HEK293 (cell line): Measurements from ENCODE around the gene GRIK2.

Source experiments
- CTCF ChIA-PET: fragments of 350-600 bp; formaldehyde crosslinking; extraction: SDS; loops from one replicate; lab custom pipeline; 2021; ENCODE audit warnings: antibody characterized with exemption; lab: Yijun Ruan, JAX
- POLR2A ChIA-PET: fragments of 300-600 bp; formaldehyde crosslinking; extraction: SDS; loops from one replicate; lab custom pipeline; 2020; ENCODE audit warnings: antibody characterized with exemption, inconsistent platforms; lab: Yijun Ruan, JAX
- H3K27ac ChIP-seq: fragments of 200-500 bp; sonication (Bioruptor generic); 2 replicates; pipeline ENCODE4 v1.5.1; 2014; ENCODE audit warnings: low read depth, low read length, control low read depth, inconsistent platforms; ENCODE audit errors: extremely low read depth
- H3K36me3 ChIP-seq, 2 experiments: fragments of 200-500 bp in 1 of 2; sonication (Bioruptor generic) in 1 of 2; 1 replicate in 1 of 2; 2 replicates in 1 of 2; pipeline ENCODE4 v1.5.1; 2014 to 2017; ENCODE audit warnings: inconsistent platforms in 2 of 2, low read length in 2 of 2; ENCODE audit not compliant: control insufficient read depth in 2 of 2, insufficient read depth in 1 of 2
- H3K4me1 ChIP-seq: fragments of 200-500 bp; sonication (Bioruptor generic); 2 replicates; pipeline ENCODE4 v1.5.1; 2014; ENCODE audit warnings: mild to moderate bottlenecking, low read length, inconsistent platforms; ENCODE audit not compliant: control insufficient read depth, insufficient read depth
- H3K4me3 ChIP-seq: 2 replicates; pipeline ENCODE4 v1.5.1; 2011; ENCODE audit warnings: low read depth, mild to moderate bottlenecking, control low read depth, low read length, moderate library complexity
- H3K9me3 ChIP-seq: fragments of 200-500 bp; sonication (Bioruptor generic); 2 replicates; pipeline ENCODE4 v1.5.1; 2014; ENCODE audit warnings: low read depth, low read length, inconsistent platforms; ENCODE audit not compliant: control insufficient read depth, insufficient read depth
- AEBP2 ChIP-seq: fragments of 450-650 bp; formaldehyde crosslinking; IDR thresholded peaks from 2 replicates; pipeline ENCODE4 v1.5.1; 2016; ENCODE audit warnings: missing biosample characterization, missing genetic modification characterization, borderline replicate concordance
- EGR2 ChIP-seq: fragments of 450-650 bp; formaldehyde crosslinking; IDR thresholded peaks from 2 replicates; pipeline ENCODE4 v1.5.1; 2016; ENCODE audit warnings: low read depth, missing biosample characterization, missing genetic modification characterization
- MYNN ChIP-seq: fragments of 450-650 bp; formaldehyde crosslinking; IDR thresholded peaks from 2 replicates; pipeline ENCODE4 v1.5.1; 2016; ENCODE audit warnings: missing biosample characterization, missing genetic modification characterization, borderline replicate concordance
- RBAK ChIP-seq: fragments of 450-650 bp; formaldehyde crosslinking; IDR thresholded peaks from 2 replicates; pipeline ENCODE4 v1.5.1; 2016; ENCODE audit warnings: missing biosample characterization, missing genetic modification characterization
- SCRT2 ChIP-seq: fragments of 450-650 bp; formaldehyde crosslinking; IDR thresholded peaks from 2 replicates; pipeline ENCODE4 v1.5.1; 2016; ENCODE audit warnings: missing biosample characterization, missing genetic modification characterization
- SP2 ChIP-seq: fragments of 450-650 bp; formaldehyde crosslinking; IDR thresholded peaks from 2 replicates; pipeline ENCODE4 v1.5.1; 2016; ENCODE audit warnings: missing biosample characterization, missing genetic modification characterization
- ZBTB7A ChIP-seq: fragments of 450-650 bp; formaldehyde crosslinking; IDR thresholded peaks from 2 replicates; pipeline ENCODE4 v1.5.1; 2016; ENCODE audit warnings: low read depth, missing biosample characterization, missing genetic modification characterization
- ZNF10 ChIP-seq: fragments of 450-650 bp; formaldehyde crosslinking; IDR thresholded peaks from 2 replicates; pipeline ENCODE4 v1.5.1; 2017; ENCODE audit warnings: missing biosample characterization, missing genetic modification characterization
- ZNF140 ChIP-seq: fragments of 450-650 bp; formaldehyde crosslinking; IDR thresholded peaks from 2 replicates; pipeline ENCODE4 v1.5.1; 2016; ENCODE audit warnings: missing biosample characterization, missing genetic modification characterization
- ZNF175 ChIP-seq: fragments of 450-650 bp; formaldehyde crosslinking; IDR thresholded peaks from 2 replicates; pipeline ENCODE4 v1.5.1; 2016; ENCODE audit warnings: missing biosample characterization, missing genetic modification characterization
- ZNF184 ChIP-seq: fragments of 450-650 bp; IDR thresholded peaks from 2 replicates; pipeline ENCODE4 v1.5.1; 2018; ENCODE audit warnings: missing biosample characterization, mild to moderate bottlenecking, missing genetic modification characterization
- ZNF19 ChIP-seq: fragments of 450-650 bp; formaldehyde crosslinking; IDR thresholded peaks from 2 replicates; pipeline ENCODE4; 2016; ENCODE audit warnings: missing biosample characterization, missing genetic modification characterization, low read depth
- ZNF26 ChIP-seq: fragments of 450-650 bp; formaldehyde crosslinking; IDR thresholded peaks from 2 replicates; pipeline ENCODE4 v1.5.1; 2016; ENCODE audit warnings: missing biosample characterization, missing genetic modification characterization
- ZNF311 ChIP-seq: fragments of 450-650 bp; formaldehyde crosslinking; IDR thresholded peaks from 2 replicates; pipeline ENCODE4 v1.5.1; 2017; ENCODE audit warnings: missing biosample characterization, missing genetic modification characterization, borderline replicate concordance
- ZNF335 ChIP-seq: fragments of 450-650 bp; formaldehyde crosslinking; conservative IDR thresholded peaks from 2 replicates; pipeline ENCODE4 v1.5.1; 2016; ENCODE audit warnings: missing biosample characterization, missing genetic modification characterization
- ZNF350 ChIP-seq: fragments of 450-650 bp; formaldehyde crosslinking; IDR thresholded peaks from 2 replicates; pipeline ENCODE4 v1.5.0; 2017; ENCODE audit warnings: missing biosample characterization, mild to moderate bottlenecking, missing genetic modification characterization
- ZNF394 ChIP-seq: fragments of 450-650 bp; formaldehyde crosslinking; IDR thresholded peaks from 2 replicates; pipeline ENCODE4 v1.5.1; 2016; ENCODE audit warnings: missing biosample characterization, missing genetic modification characterization, mild to moderate bottlenecking, moderate library complexity, borderline replicate concordance
- ZNF423 ChIP-seq: fragments of 450-650 bp; formaldehyde crosslinking; IDR thresholded peaks from 2 replicates; pipeline ENCODE4 v1.5.1; 2016; ENCODE audit warnings: missing biosample characterization, missing genetic modification characterization
- ZNF473 ChIP-seq: fragments of 450-650 bp; formaldehyde crosslinking; IDR thresholded peaks from 2 replicates; pipeline ENCODE4 v1.5.1; 2017; ENCODE audit warnings: missing biosample characterization, missing genetic modification characterization
- ZNF510 ChIP-seq: fragments of 450-650 bp; formaldehyde crosslinking; IDR thresholded peaks from 2 replicates; pipeline ENCODE4 v1.5.1; 2018; ENCODE audit warnings: mild to moderate bottlenecking, missing genetic modification characterization, missing biosample characterization; ENCODE audit not compliant: insufficient replicate concordance
- ZNF548 ChIP-seq: fragments of 450-650 bp; formaldehyde crosslinking; IDR thresholded peaks from 2 replicates; pipeline ENCODE4 v1.5.1; 2016; ENCODE audit warnings: missing biosample characterization, missing genetic modification characterization
- ZNF596 ChIP-seq: fragments of 450-650 bp; IDR thresholded peaks from 2 replicates; pipeline ENCODE4 v1.5.0; 2018; ENCODE audit warnings: missing biosample characterization, mild to moderate bottlenecking, missing genetic modification characterization, moderate library complexity
- ZNF623 ChIP-seq: fragments of 450-650 bp; formaldehyde crosslinking; IDR thresholded peaks from 2 replicates; pipeline ENCODE4 v1.5.1; 2016; ENCODE audit warnings: missing biosample characterization, missing genetic modification characterization
- ZNF660 ChIP-seq: fragments of 450-650 bp; IDR thresholded peaks from 2 replicates; pipeline ENCODE4 v1.5.1; 2018; ENCODE audit warnings: missing biosample characterization, mild to moderate bottlenecking, missing genetic modification characterization
- ZNF704 ChIP-seq: fragments of 450-650 bp; formaldehyde crosslinking; IDR thresholded peaks from 2 replicates; pipeline ENCODE4 v1.5.1; 2016; ENCODE audit warnings: missing biosample characterization, missing genetic modification characterization
- ZNF707 ChIP-seq: fragments of 450-650 bp; formaldehyde crosslinking; IDR thresholded peaks from 2 replicates; pipeline ENCODE4 v1.5.1; 2016; ENCODE audit warnings: missing biosample characterization, missing genetic modification characterization
- TF ChIP-seq, protein P1 (sequence below): fragments of 450-650 bp; formaldehyde crosslinking; IDR thresholded peaks from 2 replicates; pipeline ENCODE4 v1.5.1; 2016; ENCODE audit warnings: missing biosample characterization, missing genetic modification characterization

The GRIK2 gene

DNA sequence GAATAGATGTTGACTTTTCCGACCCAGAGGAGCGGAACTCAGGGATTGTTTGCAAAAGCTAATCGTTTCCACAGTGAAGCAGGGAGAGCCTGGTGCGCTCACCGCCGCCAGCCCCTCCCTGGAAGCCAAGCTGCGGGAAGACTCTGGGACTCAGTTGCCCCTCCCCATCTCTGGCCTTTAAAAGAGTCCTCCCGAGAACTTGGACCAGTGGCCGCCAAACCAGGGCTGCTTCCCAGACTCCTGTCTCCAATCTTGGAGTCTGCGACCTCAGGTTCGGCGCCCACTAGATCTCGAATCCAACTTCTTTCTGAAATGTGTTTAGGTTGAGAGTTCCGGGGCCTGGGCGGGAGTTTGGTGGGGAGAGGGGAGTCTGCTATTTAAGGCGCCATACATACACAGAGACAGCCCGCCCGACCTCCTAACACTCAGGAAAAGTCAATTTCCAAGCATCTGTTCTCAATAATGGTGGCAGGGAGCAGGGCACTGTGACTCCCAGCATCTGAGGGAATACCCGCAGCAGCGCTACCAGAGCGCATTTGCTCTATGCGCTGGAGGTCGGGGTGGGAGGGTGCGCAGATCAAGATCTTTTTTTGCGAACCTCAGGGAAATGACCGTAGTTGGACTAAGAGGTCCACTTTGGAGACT lies 800 bp upstream of the GRIK2 start:
- ChIA-PET POLR2A (no interaction called here), CTCF (interaction anchor here (0.5 to 0.8 kb wide), 2 partner anchors 26 to 1105 kb away, joined by 3 read pairs; no protein-coding TSS in a partner anchor)
- Histone ChIP-seq H3K27ac (no peak overlapping the region), H3K4me1 (peaks cover 4% of the 10 kb centered on the region), H3K36me3 (no peaks in the 10 kb centered on the region), H3K9me3 (no peaks in the 10 kb centered on the region), H3K4me3 (peak overlapping the region; percentile 43)
- TF ChIP-seq ZNF596 (tag by site-specific recombination) (no peak), ZNF140 (tag by site-specific recombination) (no peak), ZNF19 (tag by site-specific recombination) (no peak)

DNA sequence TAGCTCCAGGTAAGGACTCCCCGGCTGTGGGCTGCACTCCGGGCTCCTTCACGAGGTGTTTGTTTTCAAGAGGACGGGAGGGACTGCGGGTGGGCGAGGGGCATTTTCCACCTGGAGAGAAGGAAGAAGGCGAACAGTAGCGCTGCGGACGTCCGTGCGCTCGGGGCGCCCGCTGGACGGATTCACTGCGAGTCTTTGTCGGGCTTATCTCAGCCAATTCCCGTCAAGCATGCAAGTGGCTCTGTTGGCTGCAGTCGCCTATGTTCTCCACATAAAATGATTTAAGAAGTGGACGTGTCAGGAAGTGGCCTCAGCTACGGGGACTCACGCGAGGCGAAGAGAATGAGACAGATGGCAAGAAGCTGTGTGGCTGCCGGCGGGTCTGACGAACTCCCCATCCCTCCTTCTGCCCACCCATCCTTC lies 332 bp downstream of the GRIK2 start:
- no peak for TF ChIP-seq ZNF423
- TF ChIP-seq ZNF660 (tag by site-specific recombination) = no peak
- TF ChIP-seq ZBTB7A (tag by site-specific recombination) = no peak
- no peak for TF ChIP-seq ZNF26 (tag by site-specific recombination)
- no peak for TF ChIP-seq ZNF184
- peak; percentile 60 for TF ChIP-seq ZNF335 (tag by site-specific recombination)
- TF ChIP-seq EGR2 (tag by site-specific recombination) = 0 out of 2 replicates have a peak, but pooled peaks have one; percentile 21
- no peak for TF ChIP-seq AEBP2 (tag by site-specific recombination)
- no peak for TF ChIP-seq SP2 (tag by site-specific recombination)
- TF ChIP-seq ZNF548 (tag by site-specific recombination) = no peak
- H3K36me3 ChIP-seq = no peaks in the 10 kb centered on the region
- ChIA-PET POLR2A (no interaction called here), CTCF (interaction anchor here (0.6 to 1.3 kb wide), 3 partner anchors 11 to 1266 kb away, joined by 3 read pairs; no protein-coding TSS in a partner anchor)
- H3K4me3 ChIP-seq = peak overlapping the region; percentile 43
- H3K27ac ChIP-seq = no peak overlapping the region
- H3K9me3 ChIP-seq = no peaks in the 10 kb centered on the region
- H3K4me1 ChIP-seq = peaks cover 4% of the 10 kb centered on the region

- peaks cover 4% of the 10 kb centered on the region for H3K4me1 ChIP-seq
- TF ChIP-seq ZNF704 (tag by site-specific recombination) = no peak
- no peak for TF ChIP-seq SCRT2 (tag by site-specific recombination)
- TF ChIP-seq ZNF623 (tag by site-specific recombination) = no peak
- TF ChIP-seq ZNF10 (tag by site-specific recombination) = no peak
- TF ChIP-seq ZNF707 (tag by site-specific recombination) = no peak
- no peak for TF ChIP-seq RBAK (tag by site-specific recombination)
- no peak for TF ChIP-seq ZNF394 (tag by site-specific recombination)
- TF ChIP-seq ZNF350 (tag by site-specific recombination) = no peak
- no peak for TF ChIP-seq ZNF473 (tag by site-specific recombination)
- no peak for TF ChIP-seq ZNF510
- TF ChIP-seq, protein P1, sequence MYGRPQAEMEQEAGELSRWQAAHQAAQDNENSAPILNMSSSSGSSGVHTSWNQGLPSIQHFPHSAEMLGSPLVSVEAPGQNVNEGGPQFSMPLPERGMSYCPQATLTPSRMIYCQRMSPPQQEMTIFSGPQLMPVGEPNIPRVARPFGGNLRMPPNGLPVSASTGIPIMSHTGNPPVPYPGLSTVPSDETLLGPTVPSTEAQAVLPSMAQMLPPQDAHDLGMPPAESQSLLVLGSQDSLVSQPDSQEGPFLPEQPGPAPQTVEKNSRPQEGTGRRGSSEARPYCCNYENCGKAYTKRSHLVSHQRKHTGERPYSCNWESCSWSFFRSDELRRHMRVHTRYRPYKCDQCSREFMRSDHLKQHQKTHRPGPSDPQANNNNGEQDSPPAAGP (tag by site-specific recombination) = no peak
- TF ChIP-seq ZNF175 (tag by site-specific recombination) = no peak
- TF ChIP-seq MYNN (tag by site-specific recombination) = no peak
- no peak for TF ChIP-seq ZNF311 (tag by site-specific recombination)
- CTCF ChIA-PET = interaction anchor here (0.5 to 1.1 kb wide), 5 partner anchors 15 to 1287 kb away, joined by 3 to 4 read pairs (median 3); no protein-coding TSS in a partner anchor
- H3K4me3 ChIP-seq = no peak overlapping the region
- POLR2A ChIA-PET = no interaction called here
- no peak overlapping the region for H3K27ac ChIP-seq
- no peaks in the 10 kb centered on the region for H3K36me3 ChIP-seq
- no peaks in the 10 kb centered on the region for H3K9me3 ChIP-seq
Measured at GRCh38 chr6:101394936-101395335, 1.4 kb downstream of the GRIK2 start.
